GM12874 (cell line): ENCODE results near the gene THAP3.

ENCODE experiments used
- CTCF ChIP-seq: IDR thresholded peaks from 2 replicates; pipeline ENCODE4 v1.5.1; 2011; ENCODE audit warnings: low read depth, mild to moderate bottlenecking, control low read depth, low read length, moderate library complexity; ENCODE audit not compliant: insufficient read depth

The THAP3 gene

GRCh38 chr1:6588128-6588892, 36.4 kb upstream of the THAP3 start:
- TF ChIP-seq CTCF, result no peak

GRCh38 chr1:6588893-6589520, 35.7 kb upstream of the THAP3 start:
- no peak for TF ChIP-seq CTCF

DNA sequence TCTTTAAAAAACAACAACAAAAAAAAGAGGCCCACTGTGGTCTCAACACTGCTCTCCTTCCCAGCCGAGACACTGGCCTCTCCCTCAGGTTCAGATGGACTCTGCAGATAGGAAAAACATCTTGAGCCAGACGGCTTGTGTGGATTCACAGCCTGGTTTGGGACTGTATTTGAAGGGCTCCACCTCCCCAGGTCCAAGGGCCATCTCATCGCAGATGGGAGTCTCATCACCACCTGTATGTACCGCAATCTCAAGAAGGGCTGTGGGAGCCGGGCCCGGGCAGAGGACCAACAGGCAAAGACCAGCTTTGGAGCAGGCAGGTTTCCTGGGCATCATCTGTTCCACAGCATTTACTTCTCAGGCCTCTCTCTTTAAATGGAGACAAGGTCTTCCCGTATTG, 34.6 kb upstream of the THAP3 start:
- TF ChIP-seq CTCF, result no peak

GRCh38 chr1:6591222-6591621, 33.4 kb upstream of the THAP3 start:
- TF ChIP-seq CTCF, result no peak

GRCh38 chr1:6591644-6592043, 33.0 kb upstream of the THAP3 start:
- no peak for TF ChIP-seq CTCF

DNA sequence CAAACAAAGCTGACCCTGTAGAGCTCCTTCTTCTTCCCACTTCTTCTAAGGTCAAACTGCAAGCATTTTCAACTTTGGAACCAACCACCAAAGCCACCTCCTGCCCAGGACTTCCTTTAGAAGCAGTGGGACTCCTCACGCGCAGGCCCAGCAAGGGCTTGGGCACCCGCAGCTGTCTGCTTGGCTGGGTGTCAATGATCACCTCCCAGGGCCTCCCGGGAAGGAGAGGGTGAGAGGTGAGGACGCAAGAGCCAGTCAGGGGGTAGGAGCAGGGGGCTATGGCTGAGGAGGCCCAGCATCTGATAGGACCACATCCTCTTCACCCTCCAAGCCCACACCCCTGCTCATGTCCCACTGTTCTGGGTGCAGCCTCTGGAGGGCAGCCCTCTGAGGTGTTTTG, 32.2 kb upstream of the THAP3 start:
- TF ChIP-seq CTCF, result no peak

- TF ChIP-seq CTCF, result no peak
These were observed 31.6 kb upstream of the THAP3 start for GRCh38 chr1:6592865-6593593.
